Urinary bladder (tissue), 4 donors: Measurements from ENCODE around the gene MRPS12. TPM values are rescaled to one million over a fixed set of nuclear protein-coding genes. Genes with fewer than 3 reads are reported as not detected.

ENCODE experiments used
- DNase-seq: peaks from one replicate; pipeline ENCODE4 v3.0.0-alpha.2; 2015; ENCODE audit errors: extremely low spot score
- H3K27ac ChIP-seq: one replicate; pipeline ENCODE4 v1.5.1; 2013; ENCODE audit warnings: low read depth, mild to moderate bottlenecking, moderate library complexity
- H3K36me3 ChIP-seq: one replicate; pipeline ENCODE4 v1.6.1; 2013; ENCODE audit warnings: mild to moderate bottlenecking, moderate library complexity; ENCODE audit not compliant: insufficient read depth
- H3K4me1 ChIP-seq: one replicate; pipeline ENCODE4 v1.6.1; 2013; ENCODE audit warnings: mild to moderate bottlenecking, moderate library complexity; ENCODE audit not compliant: insufficient read depth
- H3K4me3 ChIP-seq: one replicate; pipeline ENCODE4 v1.5.1; 2013; ENCODE audit warnings: low read depth, low read length
- WGBS: extraction: QIAGEN DNeasy Blood & Tissue Kit; methylation state at CpG from one replicate; pipeline ENCODE4 v1.1.7; 2013; 5-methylcytosine and 5-hydroxymethylcytosine counted together
- polyA plus RNA-seq: library from polyadenylated mRNA; stranded (reverse); fragments of 200-250 nt; gene quantifications from one replicate; pipeline ENCODE4 v1.2.3, GENCODE V29; 2013
- total RNA-seq: library from RNA; depleted of rRNA; stranded (reverse); fragments of >200 nt; gene quantifications from one replicate; pipeline ENCODE4 v1.2.3, GENCODE V29; 2014
- donor health status: healthy with polysubstance abuse.
- donor health status: healthy.

MRPS12 gene
- total and polyA plus RNA-seq, 2 donors, result 14.7 to 42.5 TPM

DNA sequence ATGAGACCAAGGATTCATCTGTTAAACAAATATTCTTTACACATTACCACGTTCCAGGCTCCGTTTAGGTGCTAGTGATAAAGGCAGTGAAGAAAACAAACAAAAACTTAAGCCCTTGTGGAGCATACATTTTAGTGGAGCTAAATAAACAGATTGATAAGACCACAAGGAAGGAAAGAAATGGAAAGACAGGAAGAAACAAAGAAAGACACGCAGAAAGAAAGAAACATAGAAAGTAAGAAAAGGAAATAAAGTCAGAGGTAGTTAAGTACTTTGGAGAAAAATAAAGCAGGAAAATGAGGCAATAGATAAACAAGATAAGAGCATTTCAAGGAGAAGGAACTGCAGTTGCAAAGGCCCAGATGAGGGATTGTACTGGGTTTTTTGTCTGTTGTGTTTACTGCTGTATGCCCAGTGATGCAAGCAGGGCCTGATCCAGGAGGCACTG is 30.0 kb upstream of the MRPS12 start:
- Histone ChIP-seq H3K4me3 (no peak overlapping the region), H3K36me3 (no peaks in the 10 kb centered on the region), H3K4me1 (peaks cover 2% of the 10 kb centered on the region), H3K27ac (no peak overlapping the region)
- no peak for DNase-seq
- 28% methylated on average over 3 of the region's 3 CpGs for WGBS

DNA sequence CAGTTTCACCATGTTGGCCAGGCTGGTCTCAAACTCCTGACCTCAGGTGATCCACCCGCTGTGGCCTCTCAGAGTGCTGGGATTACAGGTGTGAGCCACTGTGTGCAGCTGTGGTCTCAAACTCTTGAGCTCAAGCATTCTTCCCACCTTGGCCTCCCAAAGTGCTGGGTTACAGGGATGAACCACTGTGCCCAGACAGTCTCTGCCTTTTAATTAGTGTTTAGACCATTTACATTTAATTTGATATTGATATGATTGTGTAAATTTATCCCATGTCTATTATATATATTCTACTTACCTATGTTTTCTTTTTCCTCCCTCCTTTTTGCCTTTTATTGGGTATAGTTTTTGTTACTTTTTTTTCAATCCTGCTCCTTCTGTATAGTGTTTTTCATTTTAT is 29.1 kb upstream of the MRPS12 start:
- 98% methylated on average over 1 of the region's 1 CpG for WGBS
- Histone ChIP-seq H3K4me3 (no peak overlapping the region), H3K27ac (no peak overlapping the region), H3K4me1 (peaks cover 2% of the 10 kb centered on the region), H3K36me3 (no peaks in the 10 kb centered on the region)
- no peak for DNase-seq

DNA sequence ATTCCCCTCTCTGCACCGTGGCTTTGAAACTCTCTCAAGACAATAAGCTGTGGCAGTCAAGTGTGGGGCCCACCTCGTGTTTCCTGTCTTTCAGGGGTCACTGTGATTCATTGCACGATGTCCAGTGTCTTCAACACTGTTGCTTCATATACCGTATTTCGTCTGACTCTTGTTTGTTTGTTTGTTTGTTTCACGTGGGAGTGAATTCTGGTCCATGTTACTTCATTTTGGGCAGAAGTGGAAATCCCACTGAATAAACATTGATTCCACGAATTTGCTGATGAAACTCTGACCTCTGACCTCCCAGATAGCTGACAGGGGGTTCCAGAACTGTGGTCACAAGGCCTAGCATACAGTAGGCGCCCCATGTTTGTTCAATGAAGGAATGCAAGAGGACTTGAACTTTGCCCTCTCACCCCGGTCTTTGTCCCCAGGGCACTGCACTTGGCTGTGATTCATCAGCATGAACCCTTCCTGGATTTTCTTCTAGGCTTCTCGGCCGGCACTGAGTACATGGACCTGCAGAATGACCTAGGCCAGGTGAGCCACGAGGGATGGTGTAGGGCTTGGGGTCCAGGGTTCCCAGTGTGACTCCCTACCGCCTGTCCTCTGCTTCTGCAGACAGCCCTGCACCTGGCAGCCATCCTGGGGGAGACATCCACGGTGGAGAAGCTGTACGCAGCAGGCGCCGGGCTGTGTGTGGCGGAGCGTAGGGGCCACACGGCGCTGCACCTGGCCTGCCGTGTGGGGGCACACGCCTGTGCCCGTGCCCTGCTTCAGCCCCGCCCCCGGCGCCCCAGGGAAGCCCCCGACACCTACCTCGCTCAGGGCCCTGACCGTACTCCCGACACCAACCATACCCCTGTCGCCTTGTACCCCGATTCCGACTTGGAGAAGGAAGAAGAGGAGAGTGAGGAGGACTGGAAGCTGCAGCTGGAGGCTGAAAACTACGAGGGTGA is 25.9 kb upstream of the MRPS12 start:
- no peak for DNase-seq
- no peak overlapping the region for H3K4me3 ChIP-seq
- WGBS, result 91% methylated on average over 35 of the region's 35 CpGs

DNA sequence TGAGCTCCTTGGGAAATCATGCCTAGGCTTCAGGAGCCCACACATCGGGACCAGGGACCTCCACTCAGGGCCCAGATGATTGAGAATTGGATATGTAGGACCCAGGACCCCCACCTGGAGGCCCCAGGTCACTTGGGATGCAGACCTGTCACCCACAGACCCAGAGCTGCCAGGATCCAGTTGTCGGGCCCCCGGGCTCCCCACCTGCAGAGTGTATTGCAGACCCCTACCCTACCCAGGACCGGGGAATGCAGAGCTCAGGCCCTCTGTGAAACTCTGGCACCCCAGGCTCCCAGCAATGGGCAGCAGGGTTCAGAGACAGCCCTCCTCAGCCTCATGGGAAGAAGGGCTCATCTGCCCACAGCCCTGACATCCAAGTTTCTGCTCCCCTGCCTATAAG is 25.1 kb upstream of the MRPS12 start:
- no peak overlapping the region for H3K27ac ChIP-seq
- no peak overlapping the region for H3K4me3 ChIP-seq
- 95% methylated on average over 4 of the region's 4 CpGs for WGBS
- H3K36me3 ChIP-seq, result no peaks in the 10 kb centered on the region
- H3K4me1 ChIP-seq, result no peaks in the 10 kb centered on the region
- DNase-seq, result no peak

More for the DNA sequence above, 25.9 kb upstream of the MRPS12 start:
- Histone ChIP-seq H3K27ac (no peak overlapping the region), H3K36me3 (no peaks in the 10 kb centered on the region), H3K4me1 (peaks cover 2% of the 10 kb centered on the region)

DNA sequence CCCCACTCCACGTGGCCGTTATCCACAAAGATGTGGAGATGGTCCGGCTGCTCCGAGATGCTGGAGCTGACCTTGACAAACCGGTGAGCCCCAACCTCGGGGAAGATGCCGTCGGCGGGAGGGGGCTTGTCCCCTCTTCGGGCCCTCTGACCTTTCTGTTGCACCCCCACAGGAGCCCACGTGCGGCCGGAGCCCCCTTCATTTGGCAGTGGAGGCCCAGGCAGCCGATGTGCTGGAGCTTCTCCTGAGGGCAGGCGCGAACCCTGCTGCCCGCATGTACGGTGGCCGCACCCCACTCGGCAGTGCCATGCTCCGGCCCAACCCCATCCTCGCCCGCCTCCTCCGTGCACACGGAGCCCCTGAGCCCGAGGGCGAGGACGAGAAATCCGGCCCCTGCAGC is 23.5 kb upstream of the MRPS12 start:
- whole genome bisulfite sequencing, result 95% methylated on average over 29 of the region's 29 CpGs
- Histone ChIP-seq H3K36me3 (no peaks in the 10 kb centered on the region), H3K27ac (no peak overlapping the region), H3K4me1 (no peaks in the 10 kb centered on the region), H3K4me3 (no peak overlapping the region)
- no peak for DNase-seq

DNA sequence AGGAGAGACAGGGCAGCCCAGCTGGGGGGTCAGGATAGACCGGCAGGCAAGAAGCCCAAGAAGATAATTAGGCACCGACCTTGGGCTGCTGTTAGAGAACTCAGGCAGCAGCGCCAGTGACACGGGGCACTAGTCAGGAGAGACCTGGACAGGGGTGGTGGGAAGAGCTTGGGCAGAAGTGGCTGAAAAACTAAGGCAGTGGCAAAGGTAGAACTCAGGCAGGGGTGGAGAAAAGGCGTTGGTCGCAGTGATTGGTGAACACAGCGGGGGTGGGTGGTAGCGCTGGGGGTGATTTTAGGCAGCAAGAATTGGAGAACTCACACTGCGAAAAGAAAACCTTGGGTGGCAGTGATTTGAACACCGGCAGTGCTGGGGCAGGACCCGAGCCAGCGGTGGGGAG is 23.1 kb upstream of the MRPS12 start:
- Histone ChIP-seq H3K4me3 (no peak overlapping the region), H3K36me3 (no peaks in the 10 kb centered on the region), H3K27ac (no peak overlapping the region), H3K4me1 (no peaks in the 10 kb centered on the region)
- no peak for DNase-seq
- WGBS, result 96% methylated on average over 12 of the region's 12 CpGs

DNA sequence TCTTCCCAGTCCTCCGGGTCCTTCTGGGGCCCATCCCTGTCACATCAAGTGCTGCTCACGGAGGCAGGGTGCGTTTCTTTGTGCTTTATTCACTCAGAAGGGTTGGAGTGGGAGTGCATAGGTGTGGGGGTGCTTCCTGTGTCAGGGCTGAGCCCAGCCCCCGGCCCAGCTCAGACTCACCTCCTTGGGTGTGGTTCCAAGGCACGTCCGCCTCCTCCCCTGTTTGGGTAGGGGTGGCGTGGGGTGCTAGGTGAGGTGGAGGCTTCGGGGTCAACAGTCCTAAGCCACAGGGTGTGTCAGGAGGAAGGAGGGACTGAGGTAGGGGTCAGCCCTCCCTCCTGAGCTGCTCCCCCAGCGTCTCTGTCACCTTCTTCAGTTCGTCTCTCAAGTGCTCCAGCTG is 21.8 kb upstream of the MRPS12 start:
- Histone ChIP-seq H3K4me1 (no peaks in the 10 kb centered on the region), H3K4me3 (no peak overlapping the region), H3K27ac (no peak overlapping the region), H3K36me3 (no peaks in the 10 kb centered on the region)
- DNase-seq, result no peak
- WGBS, result 69% methylated on average over 10 of the region's 10 CpGs

DNA sequence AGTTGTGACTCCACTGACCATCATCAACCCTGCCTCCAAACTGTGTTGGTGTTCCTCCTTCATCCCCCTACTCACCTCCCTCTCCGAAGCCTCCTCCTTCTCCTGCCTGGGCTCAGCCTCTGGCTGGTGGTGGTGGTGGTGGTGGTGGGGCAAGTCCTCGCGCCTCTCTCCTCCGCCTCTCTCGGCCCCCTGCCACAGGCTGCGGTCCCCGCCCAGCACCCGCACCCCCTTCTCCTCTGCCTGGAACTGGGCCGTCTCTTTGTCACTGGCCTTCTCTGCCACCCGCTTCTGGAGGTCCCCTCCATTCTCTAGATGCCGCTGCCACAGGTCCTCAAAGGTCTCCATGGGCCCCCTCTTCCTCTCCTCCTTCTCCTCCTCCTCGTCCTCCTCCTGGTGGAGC is 20.3 kb upstream of the MRPS12 start:
- no peak for DNase-seq
- H3K36me3 ChIP-seq, result no peaks in the 10 kb centered on the region
- H3K27ac ChIP-seq, result no peak overlapping the region
- 95% methylated on average over 12 of the region's 12 CpGs for WGBS
- H3K4me3 ChIP-seq, result no peak overlapping the region
- H3K4me1 ChIP-seq, result no peaks in the 10 kb centered on the region

DNA sequence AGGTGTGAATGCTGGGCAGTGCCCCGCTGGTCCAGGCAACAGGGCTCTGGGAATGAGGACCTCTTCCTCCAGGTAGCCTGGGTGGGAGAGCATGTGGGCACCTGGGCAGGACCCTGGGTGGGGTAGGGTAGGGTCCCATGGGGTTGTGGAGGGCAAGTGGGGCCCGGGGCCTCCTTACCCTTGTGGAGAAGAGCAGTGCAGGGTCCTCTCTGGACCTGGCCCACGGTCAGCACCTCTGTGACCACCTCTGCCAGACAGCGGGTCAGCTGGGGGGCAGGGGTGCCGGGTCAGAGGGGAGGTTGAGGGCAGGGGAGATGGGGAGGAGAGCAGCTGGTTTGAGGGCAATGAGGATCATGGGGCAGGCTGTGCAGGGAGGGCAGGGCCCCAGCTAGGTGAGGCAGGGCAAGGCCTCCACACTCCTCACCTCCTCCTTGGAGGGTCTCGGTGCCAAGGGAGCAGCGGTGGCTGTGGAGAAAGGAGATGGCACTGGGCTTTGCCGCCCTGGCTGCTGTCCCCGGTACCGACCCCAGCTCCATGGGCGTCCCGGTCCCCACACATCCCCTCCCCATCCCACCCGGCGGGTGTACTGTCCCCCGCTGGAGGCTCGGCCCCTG is 19.2 kb upstream of the MRPS12 start:
- Histone ChIP-seq H3K36me3 (no peaks in the 10 kb centered on the region), H3K27ac (no peak overlapping the region), H3K4me3 (no peak overlapping the region), H3K4me1 (no peaks in the 10 kb centered on the region)
- DNase-seq, result no peak
- WGBS, result 47% methylated on average over 16 of the region's 16 CpGs

DNA sequence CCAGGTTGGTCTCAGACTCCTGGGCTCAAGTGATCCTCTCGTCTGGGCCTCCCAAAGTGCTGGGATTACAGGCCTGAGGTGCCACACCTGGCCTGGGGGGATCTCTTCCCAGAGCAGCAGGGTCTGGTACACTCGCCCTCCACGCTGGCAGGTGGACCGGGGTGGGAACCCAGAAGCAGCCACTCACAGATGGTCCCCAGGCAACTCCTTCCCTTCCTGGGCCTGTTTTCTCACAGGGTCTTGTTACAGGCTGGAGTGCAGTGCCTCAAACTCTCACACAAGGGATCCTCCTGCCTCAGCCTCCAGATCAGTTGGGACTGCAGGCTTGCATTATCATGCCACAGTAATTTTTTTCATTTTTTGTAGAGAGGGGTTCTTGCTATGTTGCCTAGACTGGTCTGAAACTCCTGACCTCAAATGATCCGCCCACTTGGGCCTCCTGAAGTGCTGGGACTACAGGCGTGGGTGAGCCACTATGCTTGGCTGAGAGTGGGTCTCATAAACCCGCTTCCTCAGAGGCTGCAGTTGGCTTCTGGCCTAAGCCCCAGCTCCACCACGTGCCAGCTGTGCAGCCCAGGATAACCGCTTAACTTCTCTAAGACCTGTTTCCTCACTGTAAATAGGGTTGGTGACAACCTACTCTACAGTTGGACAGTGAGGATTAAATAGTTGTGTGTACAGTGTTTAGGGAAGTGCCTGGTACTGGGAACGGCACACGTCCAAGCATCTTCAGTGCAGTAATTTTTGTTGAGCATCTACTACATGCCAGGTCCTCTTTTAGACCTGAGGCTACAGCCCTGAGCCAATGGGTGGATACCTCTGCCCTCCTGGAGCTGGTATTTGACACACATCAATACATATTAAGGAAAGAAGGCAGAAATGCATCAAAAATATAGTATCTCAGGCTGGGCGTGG is 17.9 kb upstream of the MRPS12 start:
- DNase-seq, result no peak
- Histone ChIP-seq H3K27ac (no peak overlapping the region), H3K4me1 (no peaks in the 10 kb centered on the region), H3K4me3 (no peak overlapping the region), H3K36me3 (no peaks in the 10 kb centered on the region)
- 71% methylated on average over 12 of the region's 12 CpGs for WGBS

DNA sequence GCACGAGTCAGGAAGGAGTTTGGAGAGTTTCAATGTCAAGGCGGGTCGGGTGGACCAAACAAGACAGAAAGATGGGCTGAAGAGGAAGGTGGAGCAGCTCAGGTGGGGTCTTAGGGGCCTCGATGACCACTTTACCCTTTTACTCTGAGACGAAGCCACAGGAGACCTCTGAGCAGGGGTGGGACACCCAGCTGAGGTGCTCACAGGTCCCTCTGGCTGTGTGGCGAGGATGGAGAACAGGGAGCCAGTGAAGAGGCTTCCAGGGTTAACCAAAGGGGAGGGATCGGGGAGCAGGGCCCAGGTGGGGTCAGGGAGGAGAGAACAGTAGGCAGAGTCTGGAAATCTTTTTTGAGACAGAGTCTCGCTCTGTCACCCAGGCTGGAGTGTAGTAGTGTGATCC is 16.8 kb upstream of the MRPS12 start:
- no peak for DNase-seq
- H3K36me3 ChIP-seq, result no peaks in the 10 kb centered on the region
- no peak overlapping the region for H3K4me3 ChIP-seq
- no peaks in the 10 kb centered on the region for H3K4me1 ChIP-seq
- H3K27ac ChIP-seq, result no peak overlapping the region
- 93% methylated on average over 8 of the region's 8 CpGs for WGBS

DNA sequence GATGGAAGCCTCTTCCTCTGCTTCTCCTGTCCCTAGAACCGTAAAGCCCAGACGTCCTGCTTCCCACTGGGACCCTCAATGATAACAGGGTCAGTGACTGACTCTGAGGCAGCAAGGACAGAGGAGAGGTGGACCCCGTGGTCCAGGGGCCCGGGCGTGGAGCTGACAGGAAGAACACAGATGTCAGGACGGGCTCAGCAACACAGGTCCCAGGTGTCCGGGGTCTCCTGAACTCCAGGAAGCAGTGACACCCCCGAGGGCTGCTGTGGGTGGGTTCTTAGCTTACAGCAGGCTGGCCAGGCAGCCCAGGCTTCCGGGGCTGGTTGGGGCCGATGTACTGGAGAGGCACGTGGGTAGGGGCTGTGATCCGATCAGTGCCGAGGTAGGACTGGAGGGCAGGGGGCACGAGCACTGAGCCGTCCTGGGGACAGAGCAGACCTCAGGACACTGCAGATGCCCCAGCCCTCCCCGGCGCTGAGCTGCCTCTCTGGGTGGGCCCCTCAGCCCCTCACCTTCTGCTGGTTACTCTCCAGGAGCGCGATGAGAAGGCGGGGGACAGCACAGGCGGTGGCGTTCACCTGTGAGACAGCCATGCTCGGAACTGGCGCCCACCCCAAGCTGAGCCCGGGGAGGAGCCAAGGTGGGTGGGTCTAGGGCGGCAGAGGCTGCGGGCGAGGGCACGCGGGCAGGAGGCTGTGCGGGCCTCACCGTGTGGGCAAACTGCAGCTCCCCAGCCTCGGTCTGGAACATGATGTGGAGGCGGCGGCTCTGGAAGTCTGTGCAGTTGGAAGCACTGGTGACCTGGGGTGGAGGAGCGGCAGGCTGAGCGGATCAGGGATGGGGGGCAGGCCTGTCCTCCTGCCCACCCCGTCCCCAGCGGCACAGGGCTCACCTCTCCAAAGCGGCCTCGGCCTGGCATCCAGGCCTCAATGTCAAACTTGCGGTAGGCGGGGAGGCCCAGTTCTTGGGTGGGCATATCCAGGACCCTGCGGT is 15.1 kb upstream of the MRPS12 start:
- 90% methylated on average over 44 of the region's 44 CpGs for WGBS
- H3K4me1 ChIP-seq, result no peaks in the 10 kb centered on the region
- no peaks in the 10 kb centered on the region for H3K36me3 ChIP-seq
- H3K27ac ChIP-seq, result no peak overlapping the region
- no peak for DNase-seq
- no peak overlapping the region for H3K4me3 ChIP-seq
